ENCODE data around the gene C6. TPM values are rescaled to one million over a fixed set of nuclear protein-coding genes. Genes with fewer than 3 reads are reported as not detected.

C6 gene
- total and polyA plus RNA-seq, 2 of the 8 experiments (the other 6 are each of a cell fraction or from before 2014, with no cell fraction given) = not detected

GRCh38 chr5:41102341-41102740 lies 111.0 kb downstream of the C6 start (continued):
- no peak for TF ChIP-seq RXRA (IDR thresholded peaks at IDR 0.05; ENCODE audit: insufficient read depth, low read depth, low read length)
- TF ChIP-seq SIRT6 (IDR thresholded peaks at IDR 0.05; ENCODE audit: low read length) = no peak

Measured in H1 (cell line).